HG02852 (cell line): Measurements from ENCODE around the gene INA.
"Not testable (repeated sequence)": the region's sequence is repeated elsewhere in the genome, so short reads cannot be mapped to it uniquely, and the experiment has no call there.

Experiments used
- ATAC-seq: cut with Tn5 transposase; IDR thresholded peaks from one replicate; pipeline ENCODE4 v1.9.1; 2021; ENCODE audit warnings: mild to moderate bottlenecking, moderate library complexity; ENCODE audit not compliant: unreplicated experiment

The INA gene

GRCh38 chr10:103276896-103277712, at the start of gene INA:
INA (plus strand) TSS chr10:103277138; CDS start chr10:103277212, 74 bp downstream.
- no peak for ATAC-seq

DNA sequence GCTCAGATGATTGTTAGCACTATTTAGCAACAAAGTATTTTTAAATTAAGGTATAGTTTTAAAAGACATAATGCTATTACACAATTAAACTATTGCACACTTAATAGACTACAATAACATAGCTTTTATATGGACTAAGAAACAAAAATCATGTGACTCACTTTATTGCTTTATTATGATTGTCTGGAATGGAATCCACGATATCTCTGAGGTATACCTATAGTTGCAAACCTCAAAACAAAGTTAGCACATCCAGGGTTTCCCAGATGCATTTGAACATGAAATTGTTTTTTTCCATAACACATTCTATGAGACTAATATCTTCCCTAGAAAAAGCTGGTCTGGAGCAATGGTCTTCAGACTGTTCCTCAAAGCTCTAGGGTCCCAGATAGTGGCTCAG, 49.5 kb upstream of the INA start:
- no peak for ATAC-seq

GRCh38 chr10:103231047-103231551, 45.8 kb upstream of the INA start:
- no peak for ATAC-seq

DNA sequence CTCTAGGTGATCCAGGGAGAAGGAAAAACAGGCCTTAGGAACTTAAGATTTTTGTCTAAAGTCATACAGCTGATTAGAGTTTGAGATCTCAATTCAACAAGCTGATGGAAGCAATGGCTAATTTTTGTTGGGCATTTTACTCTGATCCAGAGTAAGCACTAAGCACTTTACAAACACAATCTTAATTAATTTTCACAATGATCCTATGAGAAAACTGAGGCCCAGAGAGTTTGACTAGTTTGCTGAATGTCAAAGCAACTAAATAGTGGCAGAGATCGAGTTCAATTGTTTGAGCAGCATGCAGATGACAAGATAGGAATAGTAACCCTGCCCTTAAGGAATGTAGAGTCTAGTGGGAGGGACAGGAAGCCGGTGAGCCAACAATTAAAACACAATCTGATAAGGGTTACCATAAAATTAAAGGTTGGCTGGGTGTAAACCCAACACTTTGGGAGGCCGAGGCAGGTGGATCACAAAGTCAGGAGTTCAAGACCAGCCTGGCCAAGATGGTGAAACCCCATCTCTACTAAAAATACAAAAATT, 44.7 kb upstream of the INA start:
- ATAC-seq: no peak

DNA sequence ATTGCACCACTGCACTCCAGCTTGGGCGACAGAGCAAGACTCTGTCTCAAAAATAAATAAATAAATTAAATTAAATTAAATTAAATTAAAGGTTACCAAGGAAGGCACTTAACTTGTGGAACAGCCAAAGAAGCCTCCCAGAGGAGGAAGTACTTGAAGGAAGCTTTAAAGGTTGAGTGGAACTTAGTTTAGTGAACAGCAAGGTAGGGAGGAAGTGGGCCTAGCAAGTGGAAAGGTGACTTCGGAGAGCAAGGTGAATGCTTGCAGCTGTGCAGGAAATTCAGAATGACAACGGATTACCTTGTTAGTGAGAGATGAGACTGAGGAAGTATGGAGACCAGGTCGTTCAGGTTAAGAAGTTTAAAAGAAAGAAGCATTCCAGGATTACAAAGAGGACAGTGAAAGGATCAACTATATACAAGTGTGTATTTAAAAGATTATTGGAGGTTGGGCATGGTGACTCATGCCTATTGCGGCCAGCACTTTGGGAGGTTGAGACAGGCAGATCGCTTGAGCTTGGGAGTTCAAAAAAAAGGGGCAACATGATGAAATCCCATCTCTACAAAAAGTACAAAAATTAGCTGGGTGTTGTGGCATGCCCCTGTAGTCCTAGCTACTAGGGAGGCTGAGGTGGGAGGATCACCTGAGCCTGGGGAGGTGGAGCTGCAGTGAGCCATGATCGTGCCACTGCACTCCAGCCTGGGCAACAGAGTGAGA, 44.0 kb upstream of the INA start:
- no peak for ATAC-seq

- ATAC-seq: no peak
Measured at GRCh38 chr10:103235775-103236174, 41.2 kb upstream of the INA start.

- ATAC-seq: no peak
Measured at GRCh38 chr10:103238506-103239252, 38.3 kb upstream of the INA start.

GRCh38 chr10:103241262-103242011, 35.5 kb upstream of the INA start:
- no peak for ATAC-seq

GRCh38 chr10:103244666-103245271, 32.2 kb upstream of the INA start:
- ATAC-seq: no peak

DNA sequence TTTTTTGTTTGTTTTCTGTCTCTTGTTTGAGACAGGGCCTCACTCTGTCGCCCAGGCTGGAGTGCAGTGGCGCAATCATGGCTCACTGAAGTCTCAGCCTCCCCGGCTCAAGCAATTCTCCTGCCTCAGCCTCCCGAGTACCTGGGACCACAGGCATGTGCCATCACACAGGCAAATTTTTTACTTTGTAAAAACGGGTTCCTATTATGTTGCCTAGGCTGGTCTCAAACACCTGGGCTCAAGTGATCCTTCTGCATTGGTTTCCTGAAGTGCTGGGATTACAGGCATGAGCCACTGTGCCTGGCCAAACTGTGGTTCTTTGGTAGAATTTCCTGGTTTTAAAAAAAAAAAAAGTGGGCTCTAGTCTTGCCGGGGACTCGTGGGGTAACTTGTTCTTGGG, 31.4 kb upstream of the INA start, which contains the start of gene RPEL1:
TSS of gene RPEL1 (plus strand) at position 301 of the 400 bp plus-strand sequence. CDS start 110 bp downstream, outside the sequence.
- not testable (repeated sequence) for ATAC-seq

- no peak for ATAC-seq
Measured at GRCh38 chr10:103246324-103246723, 30.6 kb upstream of the INA start.

GRCh38 chr10:103254113-103254512, 22.8 kb upstream of the INA start:
- no peak for ATAC-seq

DNA sequence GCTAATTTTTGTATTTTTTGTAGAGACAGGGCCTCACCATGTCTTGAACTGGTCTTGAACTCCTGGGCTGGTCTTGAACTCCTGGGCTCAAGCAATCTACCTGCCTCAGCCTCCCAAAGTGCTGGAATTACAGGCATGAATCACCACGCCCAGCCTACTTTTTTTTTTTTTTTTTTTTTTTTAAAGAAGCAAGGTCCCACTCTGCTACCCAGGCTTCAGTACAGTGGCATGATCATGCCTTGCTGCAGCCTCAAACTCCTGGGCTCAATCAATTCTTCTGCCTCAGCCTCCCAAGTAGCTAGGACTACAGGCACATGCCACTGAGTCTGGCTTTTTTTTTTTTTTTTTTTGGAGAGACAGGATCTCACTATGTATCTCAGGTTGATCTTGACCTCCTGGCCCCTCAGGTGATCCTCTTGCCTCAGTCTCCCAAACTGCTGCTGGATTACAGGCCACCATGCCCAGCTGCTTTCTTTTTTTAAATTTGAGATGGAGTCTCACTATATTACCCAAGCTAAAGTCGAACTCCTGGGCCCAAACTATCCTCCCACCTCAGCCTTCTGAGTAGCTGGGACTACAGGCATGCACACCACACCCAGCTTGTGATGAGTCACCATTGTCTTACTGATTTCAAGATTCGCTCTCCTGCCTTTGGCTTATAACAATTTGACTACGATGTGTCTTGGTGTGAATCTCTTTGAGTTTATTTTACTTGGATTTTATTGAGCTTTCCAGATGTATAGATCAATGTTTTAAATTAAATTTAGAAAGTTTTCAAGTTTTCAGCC, 22.2 kb upstream of the INA start:
- no peak for ATAC-seq

GRCh38 chr10:103256613-103257012, 20.3 kb upstream of the INA start:
- no peak for ATAC-seq

DNA sequence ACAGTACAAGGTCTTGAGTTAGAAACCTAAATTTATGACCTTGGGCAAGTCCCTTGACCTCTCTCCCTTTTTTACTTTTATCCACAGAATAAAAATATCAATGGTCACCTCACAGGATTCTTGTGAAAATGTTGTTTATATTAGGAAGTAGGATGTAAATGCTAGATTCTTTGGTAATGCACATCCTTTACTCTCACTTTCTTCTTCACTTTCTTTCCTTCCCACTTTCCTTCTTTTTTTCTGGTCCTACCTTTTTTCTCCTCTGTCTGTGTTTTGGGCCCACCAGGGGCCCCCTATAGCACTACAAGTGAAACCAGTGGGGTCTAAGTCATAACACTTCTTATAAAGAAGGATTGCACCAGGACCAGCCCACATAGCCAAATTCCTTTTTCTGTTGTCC, 19.1 kb upstream of the INA start:
- no peak for ATAC-seq

- not testable (repeated sequence) for ATAC-seq
Measured at GRCh38 chr10:103258928-103259327, 18.0 kb upstream of the INA start.

DNA sequence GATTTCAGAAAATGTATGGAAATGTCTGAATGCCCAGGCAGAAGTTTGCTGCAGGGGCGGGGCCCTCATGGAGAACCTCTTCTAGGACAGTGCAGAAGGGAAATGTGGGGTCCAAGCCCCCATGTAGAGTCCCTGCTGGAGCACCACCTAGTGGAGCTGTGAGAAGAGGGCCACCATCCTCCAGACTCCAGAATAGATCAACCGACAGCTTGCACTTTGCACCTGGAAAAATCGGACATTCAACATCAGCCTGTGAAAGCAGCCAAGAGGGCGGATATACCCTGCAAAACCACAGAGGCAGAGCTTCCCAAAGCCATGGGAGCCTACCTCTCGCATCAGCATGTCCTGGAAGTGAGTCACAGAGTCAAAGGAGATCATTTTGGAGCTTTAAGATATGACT, 16.9 kb upstream of the INA start:
- no peak for ATAC-seq

GRCh38 chr10:103262229-103262628, 14.7 kb upstream of the INA start:
- ATAC-seq: no peak

DNA sequence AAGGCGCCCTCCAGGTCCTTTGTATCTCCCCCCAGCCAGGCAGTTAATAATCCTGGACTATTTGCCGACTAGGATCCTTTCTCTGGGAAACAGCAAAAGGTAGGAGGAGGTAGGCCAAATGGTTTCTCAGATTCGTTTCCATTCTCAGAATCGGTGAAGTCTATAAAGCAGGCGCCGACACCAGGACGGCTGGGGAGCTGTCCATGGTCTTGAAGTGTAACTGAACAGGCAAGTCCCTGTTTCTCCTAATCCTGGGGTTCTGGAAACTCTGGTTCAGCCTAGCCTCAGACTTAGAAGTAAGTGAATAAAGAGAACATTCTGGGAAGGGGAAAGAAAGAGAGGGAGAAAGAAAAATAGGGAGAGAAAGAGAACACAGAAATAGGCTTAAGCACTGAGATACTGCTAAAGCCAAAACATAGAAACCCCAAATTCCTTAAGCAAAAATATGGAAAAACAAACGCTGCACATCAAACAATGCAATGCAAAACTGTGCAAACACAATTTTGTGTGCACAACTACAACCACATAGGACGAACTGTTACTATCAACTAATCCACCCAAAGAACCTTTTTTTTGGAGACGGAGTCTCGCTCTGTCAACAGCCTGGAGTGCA, 11.1 kb upstream of the INA start:
- ATAC-seq: no peak
